A172 (cell line): Measurements from ENCODE around the gene MYO6. TPM values are rescaled to one million over a fixed set of nuclear protein-coding genes. Genes with fewer than 3 reads are reported as not detected.
"Not testable (repeated sequence)": the region's sequence is repeated elsewhere in the genome, so short reads cannot be mapped to it uniquely, and the experiment has no call there.

ENCODE experiments used
- DNase-seq: peaks from one replicate; pipeline ENCODE4 v3.0.0-alpha.2; 2015; ENCODE audit warnings: low spot score
- total RNA-seq: library from RNA; depleted of rRNA; stranded (reverse); fragments of >200 nt; shearing (Covaris generic); gene quantifications from 2 replicates; pipeline ENCODE4 v1.2.3, GENCODE V29; 2014; rRNA removed

MYO6 gene
- total RNA-seq: 9.4 and 10.0 TPM in 2 replicates

- peak; percentile 28 for DNase-seq
Observed at GRCh38 chr6:75748743-75749538, at the start of gene MYO6. Gene MYO6, plus strand, starts transcription at chr6:75749239. Its CDS starts 68,309 bp downstream, at chr6:75817548.

- not testable (repeated sequence) for DNase-seq
Observed at GRCh38 chr6:75708334-75708733, 40.7 kb upstream of the MYO6 start.

GRCh38 chr6:75711173-75711572 is 37.9 kb upstream of the MYO6 start:
- no peak for DNase-seq

- DNase-seq: no peak
Observed at GRCh38 chr6:75719133-75719532, 29.9 kb upstream of the MYO6 start.

- DNase-seq: no peak
Observed at GRCh38 chr6:75723382-75723781, 25.7 kb upstream of the MYO6 start.

- DNase-seq: no peak
Observed at GRCh38 chr6:75727206-75727605, 21.8 kb upstream of the MYO6 start.

GRCh38 chr6:75731029-75731428 is 18.0 kb upstream of the MYO6 start:
- DNase-seq: not testable (repeated sequence)

- DNase-seq: peak; percentile 33
Observed at GRCh38 chr6:75735491-75736186, 13.4 kb upstream of the MYO6 start.

- no peak for DNase-seq
Observed at GRCh38 chr6:75743971-75744370, 5.1 kb upstream of the MYO6 start.

GRCh38 chr6:75745404-75745803 is 3.6 kb upstream of the MYO6 start:
- DNase-seq: no peak

- DNase-seq: no peak
Observed at GRCh38 chr6:75746221-75746620, 2.8 kb upstream of the MYO6 start.

- DNase-seq: no peak
Observed at GRCh38 chr6:75747152-75747992, 1.7 kb upstream of the MYO6 start.

- no peak for DNase-seq
Observed at GRCh38 chr6:75748003-75748742, 866 bp upstream of the MYO6 start.

- no peak for DNase-seq
Observed at GRCh38 chr6:75751443-75751842, 2.4 kb downstream of the MYO6 start.

GRCh38 chr6:75752365-75752764 is 3.3 kb downstream of the MYO6 start:
- no peak for DNase-seq

GRCh38 chr6:75755704-75756103 is 6.7 kb downstream of the MYO6 start:
- no peak for DNase-seq

GRCh38 chr6:75757295-75757694 is 8.3 kb downstream of the MYO6 start:
- DNase-seq: no peak

- DNase-seq: no peak
Observed at GRCh38 chr6:75758061-75758460, 9.0 kb downstream of the MYO6 start.

GRCh38 chr6:75759207-75759606 is 10.2 kb downstream of the MYO6 start:
- DNase-seq: no peak

GRCh38 chr6:75760320-75760719 is 11.3 kb downstream of the MYO6 start:
- no peak for DNase-seq

GRCh38 chr6:75761489-75761888 is 12.4 kb downstream of the MYO6 start:
- no peak for DNase-seq

- no peak for DNase-seq
Observed at GRCh38 chr6:75762063-75762462, 13.0 kb downstream of the MYO6 start.
